K562 (cell line): ENCODE data around the gene RNU6-1. TPM values are rescaled to one million over a fixed set of nuclear protein-coding genes. Genes with fewer than 3 reads are reported as not detected.
A peak's percentile ranks its signal among the peaks of the same experiment; 100 is the strongest.

Source experiments
- ARHGAP35 ChIP-seq: fragments of 450-650 bp; IDR thresholded peaks from 2 replicates; pipeline ENCODE4 v1.6.1; 2018; ENCODE audit not compliant: partially characterized antibody
- CAMTA2 ChIP-seq: fragments of 250-450 bp; sonication (Bioruptor Pico); conservative IDR thresholded peaks from 2 replicates; pipeline ENCODE4 v1.5.1; 2022
- CBFA2T3 ChIP-seq: fragments of 450-650 bp; IDR thresholded peaks from 2 replicates; pipeline ENCODE4 v1.6.1; 2017
- CC2D1A ChIP-seq: fragments of 450-650 bp; IDR thresholded peaks from 2 replicates; pipeline ENCODE4 v1.6.1; 2017; ENCODE audit warnings: mild to moderate bottlenecking
- EWSR1 ChIP-seq: fragments of 450-650 bp; IDR thresholded peaks from 2 replicates; pipeline ENCODE4 v1.6.1; 2018; ENCODE audit warnings: borderline replicate concordance, mild to moderate bottlenecking, low read depth, moderate library complexity; ENCODE audit not compliant: partially characterized antibody
- GATAD2A ChIP-seq: fragments of 450-650 bp; IDR thresholded peaks from 2 replicates; pipeline ENCODE4 v1.6.1; 2017
- GTF2F1 ChIP-seq: IDR thresholded peaks from 2 replicates; pipeline ENCODE4 v1.6.1; 2011; ENCODE audit warnings: low read depth, low read length, improper control_type of control experiment
- KAT2B ChIP-seq: IDR thresholded peaks from one replicate; pipeline ENCODE4 v1.6.1; 2012; ENCODE audit warnings: low read depth, mild to moderate bottlenecking, control low read depth, inconsistent platforms, low read length, moderate library complexity
- MAFG ChIP-seq: fragments of 450-650 bp; conservative IDR thresholded peaks from 2 replicates; pipeline ENCODE4 v1.6.1; 2016; ENCODE audit warnings: missing genetic modification characterization, missing compliant biosample characterization
- MTA3 ChIP-seq: fragments of 450-650 bp; formaldehyde crosslinking; IDR thresholded peaks from 2 replicates; pipeline ENCODE4 v1.6.1; 2017; ENCODE audit warnings: mild to moderate bottlenecking, borderline replicate concordance
- NEUROD1 ChIP-seq: fragments of 150-350 bp; IDR thresholded peaks from 2 replicates; pipeline ENCODE4 v1.6.1; 2014; ENCODE audit warnings: borderline replicate concordance, low read length, low read depth; ENCODE audit not compliant: partially characterized antibody
- POLR2AphosphoS2 ChIP-seq: IDR thresholded peaks from 2 replicates; pipeline ENCODE4 v1.6.1; 2012; ENCODE audit warnings: low read length, improper control_type of control experiment
- TAF9B ChIP-seq: fragments of 450-650 bp; IDR thresholded peaks from 2 replicates; pipeline ENCODE4 v1.6.1; 2018; ENCODE audit warnings: mild to moderate bottlenecking; ENCODE audit not compliant: partially characterized antibody
- ZNF133 ChIP-seq: fragments of 250-450 bp; sonication (Bioruptor Pico); IDR thresholded peaks from 2 replicates; pipeline ENCODE4 v1.4.0; 2020; ENCODE audit warnings: mild to moderate bottlenecking
- ZNF24 ChIP-seq: fragments of 450-650 bp; IDR thresholded peaks from 2 replicates; pipeline ENCODE4 v1.6.1; 2016
- polyA plus RNA-seq, 8 experiments: library from polyadenylated mRNA; depleted of rRNA in 4 of 8; stranded (reverse) in 5 of 8; unstranded in 3 of 8; fragments of >200 nt; fragmentation: Nextera tagmentation in 2 of 8; fragmentation: Illumina TruSeq in 1 of 8; extraction: Ambion mirVana in 2 of 8; extraction: Trizol in 1 of 8; gene quantifications; 2 replicates each; pipeline versions ENCODE4 v1.2.1 to v1.2.3, GENCODE V29; 2011 to 2014; ENCODE audit warnings: inconsistent platforms in 1 of 8, missing spikeins in 1 of 8
- total RNA-seq, 7 experiments: library from RNA; depleted of rRNA in 6 of 7; stranded (reverse); fragments of >200 nt in 6 of 7; fragmentation: Illumina TruSeq in 2 of 7; extraction: Trizol in 2 of 7; gene quantifications; 2 replicates each; pipeline versions ENCODE4 v1.2.1 to v1.2.3, GENCODE V29; 2011 to 2021; ENCODE audit warnings: low replicate concordance in 1 of 7
- TF ChIP-seq, protein P1 (sequence below): fragments of 250-450 bp; sonication (Bioruptor Pico); IDR thresholded peaks from 2 replicates; pipeline ENCODE4 v1.5.1; 2021; ENCODE audit warnings: mild to moderate bottlenecking
- TF ChIP-seq, protein P2 (sequence below): fragments of 450-650 bp; IDR thresholded peaks from 2 replicates; pipeline ENCODE4 v1.7.0; 2016; ENCODE audit warnings: borderline replicate concordance
- TF ChIP-seq, protein P3 (sequence below): fragments of 450-650 bp; IDR thresholded peaks from 2 replicates; pipeline ENCODE4 v1.6.1; 2016; ENCODE audit warnings: borderline replicate concordance
- TF ChIP-seq, protein P4 (sequence below): fragments of 450-650 bp; formaldehyde crosslinking; IDR thresholded peaks from 2 replicates; pipeline ENCODE4 v1.4.0; 2020; ENCODE audit warnings: mild to moderate bottlenecking, mixed read lengths
- TF ChIP-seq, protein P5 (sequence below): sonication (generic); formaldehyde crosslinking; IDR thresholded peaks from 2 replicates; pipeline ENCODE4 v1.8.1; 2023; ENCODE audit warnings: mild to moderate bottlenecking, missing genetic modification reagents

RNU6-1 gene
- total and polyA plus RNA-seq, 9 of the 15 experiments (the other 6 are each of a cell fraction or from before 2014, with no cell fraction given), result not detected

DNA sequence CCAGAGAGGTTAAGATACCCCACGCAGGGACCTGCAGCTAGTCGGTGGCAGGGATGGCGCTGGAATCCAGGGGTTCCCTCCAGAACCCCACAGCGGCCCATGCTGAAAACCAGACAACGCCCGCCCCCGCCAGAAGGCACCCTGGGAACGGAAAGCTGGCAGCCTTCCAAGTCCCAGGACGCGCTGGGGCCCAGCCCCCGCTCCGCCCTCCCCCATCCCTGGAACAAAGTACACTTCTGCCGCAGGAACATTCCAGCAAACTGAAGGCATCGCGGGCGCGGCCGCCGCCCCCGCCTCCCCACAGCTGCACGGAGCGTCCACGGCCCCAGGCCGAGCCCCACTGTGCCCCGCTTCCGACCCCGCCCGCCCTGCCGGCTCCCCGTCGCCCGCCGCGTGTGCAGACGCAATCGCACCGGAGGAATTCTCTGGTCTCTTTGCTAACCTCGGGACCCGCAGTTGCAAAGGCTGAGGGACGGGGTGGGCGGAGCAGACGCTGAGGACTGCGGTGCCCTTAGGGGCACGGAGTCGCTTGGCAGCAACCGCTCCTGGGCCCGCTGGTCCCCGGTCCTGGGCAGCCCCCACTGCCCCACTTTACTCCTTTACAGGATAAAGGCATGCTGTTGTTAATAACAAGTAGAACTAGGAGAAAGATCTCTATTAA is 44.8 kb upstream of the RNU6-1 start (continued):
- TF ChIP-seq, protein P1, sequence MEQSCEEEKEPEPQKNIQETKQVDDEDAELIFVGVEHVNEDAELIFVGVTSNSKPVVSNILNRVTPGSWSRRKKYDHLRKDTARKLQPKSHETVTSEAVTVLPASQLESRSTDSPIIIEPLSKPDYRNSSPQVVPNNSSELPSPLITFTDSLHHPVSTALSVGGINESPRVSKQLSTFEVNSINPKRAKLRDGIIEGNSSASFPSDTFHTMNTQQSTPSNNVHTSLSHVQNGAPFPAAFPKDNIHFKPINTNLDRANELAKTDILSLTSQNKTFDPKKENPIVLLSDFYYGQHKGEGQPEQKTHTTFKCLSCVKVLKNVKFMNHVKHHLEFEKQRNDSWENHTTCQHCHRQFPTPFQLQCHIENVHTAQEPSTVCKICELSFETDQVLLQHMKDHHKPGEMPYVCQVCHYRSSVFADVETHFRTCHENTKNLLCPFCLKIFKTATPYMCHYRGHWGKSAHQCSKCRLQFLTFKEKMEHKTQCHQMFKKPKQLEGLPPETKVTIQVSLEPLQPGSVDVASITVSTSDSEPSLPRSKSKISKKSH (CRISPR knock-in tag), result no peak
- TF ChIP-seq ZNF133 (CRISPR knock-in tag) (no peak), EWSR1 (no peak), KAT2B (no peak), ARHGAP35 (no peak), NEUROD1 (no peak), CBFA2T3 (peak; percentile 62), GATAD2A (peak; percentile 27; the same call in 1 of the 2 replicates), GTF2F1 (no peak), MAFG (tag) (no peak), CC2D1A (0 out of 2 replicates have a peak, but pooled peaks have one; percentile 16), CAMTA2 (CRISPR knock-in tag) (no peak), MTA3 (no peak), POLR2AphosphoS2 (no peak), TAF9B (no peak), ZNF24 (no peak)
- TF ChIP-seq, protein P2, sequence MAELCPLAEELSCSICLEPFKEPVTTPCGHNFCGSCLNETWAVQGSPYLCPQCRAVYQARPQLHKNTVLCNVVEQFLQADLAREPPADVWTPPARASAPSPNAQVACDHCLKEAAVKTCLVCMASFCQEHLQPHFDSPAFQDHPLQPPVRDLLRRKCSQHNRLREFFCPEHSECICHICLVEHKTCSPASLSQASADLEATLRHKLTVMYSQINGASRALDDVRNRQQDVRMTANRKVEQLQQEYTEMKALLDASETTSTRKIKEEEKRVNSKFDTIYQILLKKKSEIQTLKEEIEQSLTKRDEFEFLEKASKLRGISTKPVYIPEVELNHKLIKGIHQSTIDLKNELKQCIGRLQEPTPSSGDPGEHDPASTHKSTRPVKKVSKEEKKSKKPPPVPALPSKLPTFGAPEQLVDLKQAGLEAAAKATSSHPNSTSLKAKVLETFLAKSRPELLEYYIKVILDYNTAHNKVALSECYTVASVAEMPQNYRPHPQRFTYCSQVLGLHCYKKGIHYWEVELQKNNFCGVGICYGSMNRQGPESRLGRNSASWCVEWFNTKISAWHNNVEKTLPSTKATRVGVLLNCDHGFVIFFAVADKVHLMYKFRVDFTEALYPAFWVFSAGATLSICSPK, result no peak
- TF ChIP-seq, protein P3, sequence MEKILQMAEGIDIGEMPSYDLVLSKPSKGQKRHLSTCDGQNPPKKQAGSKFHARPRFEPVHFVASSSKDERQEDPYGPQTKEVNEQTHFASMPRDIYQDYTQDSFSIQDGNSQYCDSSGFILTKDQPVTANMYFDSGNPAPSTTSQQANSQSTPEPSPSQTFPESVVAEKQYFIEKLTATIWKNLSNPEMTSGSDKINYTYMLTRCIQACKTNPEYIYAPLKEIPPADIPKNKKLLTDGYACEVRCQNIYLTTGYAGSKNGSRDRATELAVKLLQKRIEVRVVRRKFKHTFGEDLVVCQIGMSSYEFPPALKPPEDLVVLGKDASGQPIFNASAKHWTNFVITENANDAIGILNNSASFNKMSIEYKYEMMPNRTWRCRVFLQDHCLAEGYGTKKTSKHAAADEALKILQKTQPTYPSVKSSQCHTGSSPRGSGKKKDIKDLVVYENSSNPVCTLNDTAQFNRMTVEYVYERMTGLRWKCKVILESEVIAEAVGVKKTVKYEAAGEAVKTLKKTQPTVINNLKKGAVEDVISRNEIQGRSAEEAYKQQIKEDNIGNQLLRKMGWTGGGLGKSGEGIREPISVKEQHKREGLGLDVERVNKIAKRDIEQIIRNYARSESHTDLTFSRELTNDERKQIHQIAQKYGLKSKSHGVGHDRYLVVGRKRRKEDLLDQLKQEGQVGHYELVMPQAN, result no peak
- TF ChIP-seq, protein P4, sequence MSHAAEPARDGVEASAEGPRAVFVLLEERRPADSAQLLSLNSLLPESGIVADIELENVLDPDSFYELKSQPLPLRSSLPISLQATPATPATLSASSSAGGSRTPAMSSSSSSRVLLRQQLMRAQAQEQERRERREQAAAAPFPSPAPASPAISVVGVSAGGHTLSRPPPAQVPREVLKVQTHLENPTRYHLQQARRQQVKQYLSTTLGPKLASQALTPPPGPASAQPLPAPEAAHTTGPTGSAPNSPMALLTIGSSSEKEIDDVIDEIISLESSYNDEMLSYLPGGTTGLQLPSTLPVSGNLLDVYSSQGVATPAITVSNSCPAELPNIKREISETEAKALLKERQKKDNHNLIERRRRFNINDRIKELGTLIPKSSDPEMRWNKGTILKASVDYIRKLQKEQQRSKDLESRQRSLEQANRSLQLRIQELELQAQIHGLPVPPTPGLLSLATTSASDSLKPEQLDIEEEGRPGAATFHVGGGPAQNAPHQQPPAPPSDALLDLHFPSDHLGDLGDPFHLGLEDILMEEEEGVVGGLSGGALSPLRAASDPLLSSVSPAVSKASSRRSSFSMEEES (CRISPR knock-in tag), result no peak
- TF ChIP-seq, protein P5, sequence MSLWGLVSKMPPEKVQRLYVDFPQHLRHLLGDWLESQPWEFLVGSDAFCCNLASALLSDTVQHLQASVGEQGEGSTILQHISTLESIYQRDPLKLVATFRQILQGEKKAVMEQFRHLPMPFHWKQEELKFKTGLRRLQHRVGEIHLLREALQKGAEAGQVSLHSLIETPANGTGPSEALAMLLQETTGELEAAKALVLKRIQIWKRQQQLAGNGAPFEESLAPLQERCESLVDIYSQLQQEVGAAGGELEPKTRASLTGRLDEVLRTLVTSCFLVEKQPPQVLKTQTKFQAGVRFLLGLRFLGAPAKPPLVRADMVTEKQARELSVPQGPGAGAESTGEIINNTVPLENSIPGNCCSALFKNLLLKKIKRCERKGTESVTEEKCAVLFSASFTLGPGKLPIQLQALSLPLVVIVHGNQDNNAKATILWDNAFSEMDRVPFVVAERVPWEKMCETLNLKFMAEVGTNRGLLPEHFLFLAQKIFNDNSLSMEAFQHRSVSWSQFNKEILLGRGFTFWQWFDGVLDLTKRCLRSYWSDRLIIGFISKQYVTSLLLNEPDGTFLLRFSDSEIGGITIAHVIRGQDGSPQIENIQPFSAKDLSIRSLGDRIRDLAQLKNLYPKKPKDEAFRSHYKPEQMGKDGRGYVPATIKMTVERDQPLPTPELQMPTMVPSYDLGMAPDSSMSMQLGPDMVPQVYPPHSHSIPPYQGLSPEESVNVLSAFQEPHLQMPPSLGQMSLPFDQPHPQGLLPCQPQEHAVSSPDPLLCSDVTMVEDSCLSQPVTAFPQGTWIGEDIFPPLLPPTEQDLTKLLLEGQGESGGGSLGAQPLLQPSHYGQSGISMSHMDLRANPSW (CRISPR knock-in tag), result no peak
